GM21737 (cell line): ENCODE data around the gene VAV2.
"Not testable (repeated sequence)": the region's sequence is repeated elsewhere in the genome, so short reads cannot be mapped to it uniquely, and the experiment has no call there.

Experiments
- ATAC-seq: cut with Tn5 transposase; IDR thresholded peaks from one replicate; pipeline ENCODE4 v1.9.1; 2021; ENCODE audit warnings: mild to moderate bottlenecking, moderate library complexity; ENCODE audit not compliant: unreplicated experiment

Gene VAV2

DNA sequence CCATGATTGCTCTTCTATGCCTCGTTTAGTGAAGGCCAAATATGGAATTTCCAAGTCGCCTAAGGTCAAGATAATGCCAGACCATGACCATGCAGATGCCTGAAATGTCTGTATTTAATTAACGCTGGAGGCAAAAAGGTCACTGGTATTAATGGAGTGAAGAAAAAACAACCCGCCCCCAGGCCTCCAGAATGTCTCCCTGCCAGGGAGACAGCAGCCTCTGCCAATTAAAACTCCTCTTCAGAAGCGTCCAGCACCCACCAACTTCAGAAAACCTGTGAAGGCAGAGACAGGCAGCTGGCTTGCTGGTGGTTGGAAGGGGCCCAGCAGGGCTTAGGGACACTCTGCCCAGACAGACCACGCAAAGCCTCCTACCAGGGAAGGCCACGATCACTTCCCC is 94.4 kb downstream of the VAV2 start:
- ATAC-seq, result no peak

DNA sequence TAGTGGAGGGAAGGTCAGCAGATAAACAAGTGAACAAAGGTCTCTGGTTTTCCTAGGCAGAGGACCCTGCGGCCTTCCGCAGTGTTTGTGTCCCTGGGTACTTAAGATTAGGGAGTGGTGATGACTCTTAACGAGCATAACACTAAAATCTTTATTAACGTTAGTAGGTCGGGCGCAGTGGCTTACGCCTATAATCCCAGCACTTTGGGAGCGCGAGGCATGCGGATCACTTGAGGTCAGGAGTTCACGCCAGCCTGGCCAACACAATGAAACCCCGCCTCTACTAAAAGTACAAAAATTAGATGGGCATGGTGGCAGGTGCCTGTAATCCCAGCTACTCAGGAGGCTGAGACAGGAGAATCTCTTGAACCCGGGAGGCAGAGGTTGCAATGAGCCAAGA is 96.1 kb downstream of the VAV2 start:
- not testable (repeated sequence) for ATAC-seq

DNA sequence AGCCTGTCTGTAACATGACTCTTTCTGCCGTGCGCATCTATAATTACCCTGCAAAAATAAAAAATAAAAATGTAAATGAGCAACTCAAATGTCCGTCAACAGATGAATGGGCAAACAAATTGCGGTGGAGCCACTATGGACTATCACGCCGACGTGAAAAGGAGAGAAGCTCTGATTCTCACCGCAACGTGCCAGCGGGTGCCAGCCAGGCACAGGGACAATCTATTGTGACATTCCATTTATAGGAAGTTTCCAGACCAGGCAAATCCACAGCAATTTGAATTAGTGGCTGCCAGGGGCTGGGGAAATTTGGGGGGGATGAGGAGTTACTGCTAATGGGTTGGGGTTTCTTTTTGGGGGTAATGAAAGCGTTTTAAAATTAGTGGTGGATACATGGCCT is 96.8 kb downstream of the VAV2 start:
- no peak for ATAC-seq

DNA sequence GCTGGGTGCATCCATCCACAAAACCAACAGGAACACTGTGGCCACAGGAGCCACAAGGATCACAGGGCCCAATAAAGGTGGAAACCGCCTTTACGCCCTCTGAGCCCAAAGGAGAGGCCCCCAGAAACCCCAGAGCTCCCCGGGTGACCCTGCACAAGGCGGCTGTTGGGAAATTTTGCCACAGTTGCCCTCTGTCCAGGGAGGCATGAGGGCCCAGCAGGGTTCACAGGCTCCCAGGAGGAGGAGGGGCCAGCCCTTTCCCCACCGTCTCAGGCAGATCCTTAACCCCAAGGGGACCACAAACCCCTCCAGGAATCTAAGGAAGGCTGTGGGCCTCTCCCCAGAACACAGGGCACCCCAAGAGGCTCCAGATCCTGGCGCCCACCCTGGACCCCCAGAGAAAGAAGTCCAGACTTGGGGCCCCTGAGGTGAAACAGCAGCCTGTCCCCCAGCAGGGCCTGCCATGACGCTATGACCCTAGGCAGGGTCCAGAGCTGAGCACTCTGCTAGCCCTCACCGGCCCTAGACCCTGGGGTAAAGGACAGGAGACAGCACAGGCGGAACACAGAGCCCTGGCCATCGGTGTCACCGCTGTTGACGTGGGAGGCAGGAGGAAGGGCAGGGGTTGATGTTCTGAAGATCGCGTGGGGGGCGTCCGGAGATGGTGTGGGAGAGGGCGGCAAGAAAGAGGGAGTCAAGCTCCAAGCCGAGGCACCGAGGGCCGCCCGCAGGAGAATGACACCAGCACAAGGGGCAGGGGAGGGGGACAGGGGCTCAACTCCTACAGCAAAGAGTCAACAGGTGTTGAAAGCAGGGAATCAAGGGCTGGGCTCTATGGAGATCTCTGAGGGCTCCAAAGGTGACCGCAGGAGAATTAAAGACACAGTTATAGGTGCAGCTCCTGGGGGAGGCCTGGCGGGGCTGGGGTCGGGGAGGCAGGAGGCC is 97.5 kb downstream of the VAV2 start:
- no peak for ATAC-seq

DNA sequence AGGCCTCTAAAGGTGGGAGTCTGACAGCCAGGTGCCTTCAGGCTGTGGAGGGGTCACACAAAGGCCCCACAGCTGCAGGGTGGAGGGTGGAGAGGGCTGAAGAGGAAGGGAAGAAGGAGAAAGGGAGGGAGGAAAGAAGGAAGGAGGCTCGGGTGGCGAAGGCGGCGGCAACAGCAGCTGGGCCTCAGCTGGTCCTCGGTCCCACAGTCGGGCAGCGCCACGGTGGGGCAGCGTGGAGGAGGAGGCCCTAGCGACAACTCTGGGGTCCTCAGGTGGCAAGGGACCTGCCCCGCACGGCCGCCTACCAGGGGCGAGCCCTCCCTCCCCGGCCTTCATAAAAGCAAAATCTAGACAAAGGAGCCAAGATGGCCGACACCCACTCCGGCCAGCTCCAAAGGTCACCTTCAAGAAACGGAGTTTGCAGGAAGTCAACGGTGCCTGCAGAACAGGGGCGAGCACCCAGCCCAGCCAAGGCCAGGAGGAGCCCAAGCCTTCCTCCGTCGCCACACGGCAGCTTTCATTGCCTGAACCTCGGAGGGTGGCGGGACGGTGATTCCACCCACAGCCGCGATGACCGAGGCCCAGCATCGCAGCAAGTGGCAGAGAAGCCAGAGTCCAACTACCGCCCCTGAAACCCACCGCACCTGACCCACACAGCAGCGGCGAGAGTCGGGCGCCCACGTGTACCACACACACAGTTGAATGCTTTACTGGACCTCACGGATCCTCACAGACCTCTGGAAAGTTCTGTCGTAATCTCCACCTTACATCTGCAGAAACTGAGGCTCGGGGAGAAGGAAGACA is 98.7 kb downstream of the VAV2 start:
- ATAC-seq, result no peak

DNA sequence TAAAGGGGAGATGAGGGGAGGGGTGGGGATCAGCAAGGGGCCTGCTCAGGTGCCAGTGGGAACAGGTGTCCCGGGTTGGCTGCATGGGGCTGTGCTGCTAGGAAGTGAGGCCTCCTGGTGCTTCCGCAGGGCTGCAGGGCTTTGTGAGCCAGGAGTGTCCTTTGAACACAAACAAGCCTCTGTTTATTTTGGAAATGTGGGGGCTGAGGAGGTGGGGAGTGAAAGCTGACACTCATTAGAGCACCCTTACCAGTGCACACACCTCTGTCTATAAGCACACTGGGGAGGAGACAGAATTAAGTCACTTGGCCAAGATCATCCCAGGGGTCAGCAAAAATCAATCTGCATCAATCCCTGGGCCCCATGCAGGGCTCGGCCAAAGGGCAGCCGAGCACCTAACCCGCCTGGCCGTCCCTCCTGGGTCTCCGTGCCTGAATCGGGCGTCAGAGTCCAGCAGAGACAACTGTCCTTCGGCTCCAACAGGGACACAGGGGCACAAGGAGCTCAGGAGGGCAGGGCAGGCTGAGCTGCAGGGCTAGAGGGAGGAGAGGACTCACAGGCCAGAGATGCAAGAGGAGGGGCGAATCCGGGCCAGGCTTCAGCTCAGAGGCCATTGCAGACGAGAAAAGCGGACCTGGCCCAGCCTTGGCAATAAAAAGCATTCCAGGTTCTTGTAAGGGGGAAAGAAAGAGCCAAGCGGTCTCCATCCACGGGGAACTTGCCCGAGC is 99.8 kb downstream of the VAV2 start:
- no peak for ATAC-seq

DNA sequence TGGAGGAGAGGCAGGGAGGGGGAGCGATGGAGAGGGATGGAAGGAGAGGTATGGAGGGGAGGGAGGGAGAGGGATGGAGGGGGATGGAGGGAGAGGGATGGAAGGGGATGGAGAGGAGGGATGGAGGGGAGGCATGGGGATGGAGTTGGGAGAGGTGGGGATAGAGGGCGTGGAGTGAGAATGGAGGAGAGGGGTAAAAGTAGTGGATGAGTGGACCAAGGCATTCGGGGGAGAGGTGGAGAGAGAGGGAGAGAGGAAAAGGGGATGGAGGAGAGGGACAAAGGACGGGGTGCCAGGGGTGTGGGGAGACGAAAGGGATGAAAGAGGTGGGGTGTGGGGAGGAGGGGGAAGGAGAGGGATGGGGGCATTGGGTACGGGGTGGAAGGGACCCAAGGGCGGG is 100.4 kb downstream of the VAV2 start:
- ATAC-seq, result no peak

DNA sequence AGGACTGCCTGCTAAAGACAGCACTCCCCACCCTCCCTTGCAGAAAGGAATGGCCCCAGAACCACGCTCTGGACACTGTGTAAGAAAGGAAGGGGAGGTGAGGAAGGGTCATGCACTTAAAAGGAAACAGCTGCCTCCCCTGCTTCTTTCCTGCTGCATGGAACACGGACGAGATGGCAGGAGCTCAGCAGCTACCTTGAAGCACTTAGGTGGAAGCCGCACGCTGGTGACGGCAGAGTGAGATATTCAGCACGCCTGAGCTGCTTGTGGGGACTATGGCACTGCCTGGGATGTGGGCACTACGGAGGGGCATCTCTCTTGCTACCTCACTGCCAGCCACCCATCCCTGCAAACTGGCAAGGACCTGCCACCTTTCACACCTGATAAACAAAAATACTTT is 101.5 kb downstream of the VAV2 start:
- no peak for ATAC-seq

DNA sequence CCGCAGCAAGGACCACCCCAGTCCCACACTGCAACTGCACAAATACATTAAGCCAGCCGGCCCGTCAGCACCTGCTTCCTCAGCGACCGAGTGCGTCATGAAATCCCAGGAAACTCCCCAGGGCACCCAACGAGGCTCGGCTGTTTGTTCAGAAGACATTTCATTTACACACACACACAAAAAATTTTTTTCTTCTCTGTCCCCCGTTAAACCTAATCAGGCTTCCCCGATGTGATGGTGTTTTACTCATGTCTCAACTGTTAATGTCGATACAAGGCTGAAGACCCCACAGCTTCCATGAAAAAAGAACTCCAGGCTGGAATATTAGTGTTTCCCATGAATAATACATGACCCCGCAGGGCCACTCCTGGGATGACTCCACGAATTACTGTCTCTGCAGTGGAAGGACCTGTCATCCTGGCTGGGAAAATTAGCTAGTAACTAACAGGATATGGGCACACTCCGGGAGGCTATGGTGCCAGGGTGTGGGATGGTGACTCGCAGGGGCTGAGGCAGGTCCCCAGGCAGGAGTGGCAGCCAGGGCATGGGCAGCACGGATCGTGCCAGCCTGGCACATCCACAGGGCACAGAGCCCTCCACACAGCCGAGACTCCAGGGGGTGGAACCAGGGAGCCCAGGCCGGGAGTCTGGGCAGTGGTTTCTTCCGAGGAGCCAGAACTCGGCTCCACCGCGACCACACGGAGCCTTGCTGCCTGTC is 102.4 kb downstream of the VAV2 start:
- ATAC-seq, result no peak

DNA sequence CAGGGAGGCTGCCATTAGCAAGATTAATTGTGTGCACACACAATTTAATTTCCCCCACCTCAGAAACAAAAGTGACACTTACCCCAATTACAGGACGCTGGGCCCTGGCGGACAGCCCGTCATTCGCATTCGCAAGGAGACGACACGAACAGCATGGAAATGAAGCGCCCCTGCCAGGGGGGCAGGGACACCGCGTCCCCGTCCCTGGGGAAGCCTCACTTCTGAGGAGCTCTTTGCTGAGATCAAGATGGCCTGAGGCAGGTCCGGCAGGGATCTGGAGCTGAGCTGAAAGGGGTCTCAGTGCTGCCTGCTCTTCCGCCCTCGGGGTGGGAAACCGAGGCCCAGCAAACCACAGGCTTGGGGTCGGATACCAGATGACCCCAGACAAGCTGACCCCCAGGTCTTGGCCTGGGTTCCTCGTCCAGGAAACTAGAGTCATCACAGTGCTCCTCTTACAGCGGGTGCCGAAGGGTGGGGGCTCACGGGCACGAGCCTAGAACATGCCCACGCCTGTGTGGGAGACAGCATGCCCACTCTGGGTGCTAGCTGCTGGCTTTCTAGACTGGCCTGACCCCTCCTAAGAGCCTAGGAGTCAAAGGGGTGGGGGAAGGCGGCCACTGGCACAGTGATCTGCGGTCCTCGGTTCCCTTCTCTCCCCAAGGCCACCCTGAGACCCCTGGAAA is 103.2 kb downstream of the VAV2 start:
- ATAC-seq, result no peak

DNA sequence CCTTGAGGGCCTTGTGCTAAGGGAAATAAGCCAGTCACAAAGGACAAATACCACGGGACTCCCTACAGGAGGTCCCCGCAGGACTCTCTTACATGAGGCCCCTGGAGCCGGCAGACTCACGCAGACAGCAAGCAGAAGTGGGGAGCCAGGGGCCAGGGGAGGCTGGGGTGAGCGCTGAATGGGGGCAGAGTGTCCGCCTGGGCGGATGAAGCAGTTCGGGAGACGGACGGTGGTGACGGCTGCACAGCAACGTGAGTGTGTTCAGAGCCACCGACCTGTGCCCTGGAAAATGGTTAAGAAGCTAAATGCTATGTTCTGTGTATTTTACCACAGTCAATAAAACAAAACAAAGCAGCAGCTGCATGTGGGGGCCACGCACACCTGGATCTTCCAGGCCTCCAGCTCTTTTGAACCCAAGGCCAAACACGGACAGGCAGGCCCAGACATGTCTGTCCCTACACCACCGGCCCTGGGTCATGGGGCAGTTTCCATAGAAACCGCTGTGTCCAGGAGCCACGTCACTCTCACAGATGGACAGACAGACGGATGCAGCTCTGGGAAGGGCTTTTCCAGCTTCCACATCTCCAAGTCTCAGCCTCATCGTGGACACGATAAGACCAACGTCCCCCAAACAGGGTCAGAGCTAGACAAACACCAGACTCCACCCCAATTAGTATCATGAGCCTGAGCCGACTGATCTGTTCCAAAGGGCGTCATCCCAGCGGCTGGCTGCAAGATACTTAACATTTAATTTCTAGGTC is 103.9 kb downstream of the VAV2 start:
- no peak for ATAC-seq

DNA sequence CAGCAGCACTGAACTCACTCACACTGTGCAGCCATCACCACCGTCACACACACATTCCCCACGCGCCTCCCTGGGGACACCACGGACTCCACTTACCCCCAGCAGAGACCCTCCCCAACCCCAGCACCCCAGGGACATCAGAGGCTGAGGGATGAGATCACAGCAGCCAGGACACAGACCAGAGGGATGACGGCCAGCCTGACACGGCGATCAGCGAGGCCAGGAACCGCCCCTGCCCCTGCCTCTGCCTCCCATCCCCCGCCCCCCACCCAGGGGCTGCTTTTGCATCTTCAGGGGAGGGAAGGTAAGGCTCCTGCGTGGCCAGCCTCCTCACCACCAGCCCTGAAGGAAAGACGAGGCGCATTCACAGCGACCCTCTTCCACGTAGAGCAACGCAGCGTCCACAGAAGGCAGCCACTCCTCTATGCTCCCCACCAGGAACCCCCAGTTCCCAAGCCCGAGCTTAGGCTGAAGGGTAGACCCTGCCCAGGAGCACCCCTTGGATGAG is 104.5 kb downstream of the VAV2 start:
- ATAC-seq, result no peak

DNA sequence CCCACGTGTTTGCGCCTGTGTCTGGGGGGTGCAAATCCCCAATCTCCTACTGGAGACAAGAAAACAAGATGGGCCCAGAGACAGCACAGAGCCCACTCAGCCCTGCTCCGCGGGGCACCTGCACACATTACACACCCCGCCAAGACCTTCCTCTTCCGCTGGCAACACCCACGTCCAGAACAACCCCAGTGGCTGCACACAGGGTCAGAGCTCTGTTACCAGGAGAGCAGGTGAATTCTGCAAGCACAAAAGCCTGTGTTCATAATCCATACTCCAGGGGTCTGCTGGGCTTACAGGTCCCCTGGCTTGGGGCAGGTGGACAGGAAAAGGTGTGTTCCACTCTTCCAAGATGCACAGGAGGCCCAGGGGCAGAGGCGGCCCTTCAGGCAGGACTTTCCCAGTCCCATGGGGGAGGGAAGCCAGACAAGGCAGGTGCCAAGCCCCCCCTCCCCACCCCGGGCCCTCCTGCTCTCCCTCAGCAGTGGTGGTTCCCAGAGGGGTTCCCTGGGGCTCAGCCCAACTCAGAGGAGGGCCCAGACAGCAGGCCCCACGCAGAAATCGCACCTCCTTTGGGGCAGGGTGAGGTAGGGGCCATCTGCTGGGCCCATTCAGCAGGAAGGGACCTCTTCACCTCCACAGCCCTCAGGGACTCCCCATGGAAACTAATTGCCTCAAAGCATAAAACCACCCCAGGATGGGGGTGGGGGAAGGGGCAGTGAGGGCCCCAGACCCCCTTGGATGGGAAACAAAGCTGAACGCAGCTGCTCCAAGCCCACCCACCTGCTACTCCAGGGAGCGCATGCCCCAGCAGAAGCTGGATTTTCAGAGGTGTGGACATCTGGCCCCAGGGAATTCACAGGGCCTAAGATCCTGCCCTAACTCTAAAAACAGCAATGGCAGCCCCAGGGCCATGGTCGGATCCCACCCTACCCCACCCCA is 105.3 kb downstream of the VAV2 start:
- ATAC-seq, result no peak

DNA sequence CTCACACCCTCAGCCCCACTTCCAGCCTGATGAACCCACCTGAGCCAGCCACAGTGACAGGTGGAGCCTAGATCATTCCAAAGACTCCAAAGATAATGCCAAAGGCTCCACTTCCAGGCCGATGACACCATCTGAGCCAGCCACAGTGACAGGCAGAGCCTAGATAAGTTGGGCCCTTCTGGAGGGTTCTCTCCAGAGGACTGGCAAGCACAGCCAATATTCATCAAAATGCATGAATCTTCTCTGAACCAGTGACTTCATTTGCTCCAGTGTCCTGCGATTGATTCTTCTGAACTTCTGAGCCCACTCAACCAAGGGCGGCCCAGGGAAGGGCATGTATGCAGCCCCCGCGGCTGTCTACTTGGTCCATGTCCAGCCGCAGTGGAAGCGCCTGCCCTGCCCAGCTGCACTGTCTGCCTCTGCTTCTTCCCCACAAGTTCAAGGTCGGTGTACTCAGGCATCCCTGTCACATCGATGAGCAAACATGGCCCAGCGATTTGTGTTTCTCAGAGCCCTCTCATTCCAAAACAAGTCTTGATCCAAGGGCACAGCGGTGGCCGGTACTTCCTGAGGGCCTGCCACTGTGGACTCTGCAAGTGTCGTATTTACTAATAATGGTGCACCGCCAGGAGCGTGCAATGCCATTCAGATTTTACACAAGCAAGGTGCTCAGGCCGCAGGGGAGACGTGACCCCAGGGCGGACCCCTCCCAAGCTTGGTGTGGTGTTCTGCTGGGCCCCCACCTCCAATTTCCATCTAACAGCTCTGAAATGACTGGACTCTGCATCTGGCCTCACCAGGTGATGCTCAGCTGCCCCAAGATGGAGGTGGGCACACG is 107.0 kb downstream of the VAV2 start:
- no peak for ATAC-seq

DNA sequence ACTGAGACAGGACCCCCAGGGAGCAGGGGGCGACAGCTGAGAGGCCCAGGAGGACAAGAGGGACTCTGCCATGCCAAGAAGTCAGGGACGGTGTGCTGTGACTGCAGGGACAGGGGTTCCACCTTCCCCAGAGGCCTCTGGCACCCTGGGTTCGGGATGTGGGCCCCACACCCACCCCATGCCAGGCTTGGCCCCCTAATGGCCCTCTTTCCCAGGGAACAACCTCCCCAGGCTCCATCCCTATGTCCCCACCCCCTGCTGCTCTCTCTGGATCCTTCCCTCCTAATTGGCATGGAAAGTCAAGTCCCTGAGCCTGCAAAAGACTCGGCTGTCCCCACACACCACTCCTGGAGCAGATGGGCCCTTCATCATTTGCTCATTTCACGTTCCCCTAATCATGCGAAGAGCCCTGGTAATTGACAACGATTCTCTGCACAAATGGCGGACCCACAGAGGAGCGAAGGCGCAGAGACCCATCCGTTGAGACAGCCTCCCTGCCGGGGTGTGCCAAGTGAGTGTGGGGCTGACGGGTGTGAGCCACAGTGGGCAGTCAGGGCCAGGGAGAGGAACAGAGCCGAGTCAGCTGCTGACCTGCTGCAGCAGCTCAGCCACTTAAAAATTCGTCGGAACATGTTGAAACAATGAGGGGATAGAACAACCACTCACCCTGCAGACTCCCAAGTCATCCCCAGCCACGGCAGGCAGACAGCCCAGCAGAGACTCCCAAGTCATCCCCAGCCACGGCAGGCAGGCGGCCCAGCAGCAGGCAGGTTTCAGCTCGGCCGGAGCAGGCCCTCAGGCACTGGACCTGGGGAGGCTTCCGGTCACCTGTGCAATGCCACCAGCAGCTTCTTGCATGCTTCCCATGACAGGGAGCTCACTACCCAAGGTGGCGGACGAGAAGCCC is 109.0 kb downstream of the VAV2 start:
- no peak for ATAC-seq

DNA sequence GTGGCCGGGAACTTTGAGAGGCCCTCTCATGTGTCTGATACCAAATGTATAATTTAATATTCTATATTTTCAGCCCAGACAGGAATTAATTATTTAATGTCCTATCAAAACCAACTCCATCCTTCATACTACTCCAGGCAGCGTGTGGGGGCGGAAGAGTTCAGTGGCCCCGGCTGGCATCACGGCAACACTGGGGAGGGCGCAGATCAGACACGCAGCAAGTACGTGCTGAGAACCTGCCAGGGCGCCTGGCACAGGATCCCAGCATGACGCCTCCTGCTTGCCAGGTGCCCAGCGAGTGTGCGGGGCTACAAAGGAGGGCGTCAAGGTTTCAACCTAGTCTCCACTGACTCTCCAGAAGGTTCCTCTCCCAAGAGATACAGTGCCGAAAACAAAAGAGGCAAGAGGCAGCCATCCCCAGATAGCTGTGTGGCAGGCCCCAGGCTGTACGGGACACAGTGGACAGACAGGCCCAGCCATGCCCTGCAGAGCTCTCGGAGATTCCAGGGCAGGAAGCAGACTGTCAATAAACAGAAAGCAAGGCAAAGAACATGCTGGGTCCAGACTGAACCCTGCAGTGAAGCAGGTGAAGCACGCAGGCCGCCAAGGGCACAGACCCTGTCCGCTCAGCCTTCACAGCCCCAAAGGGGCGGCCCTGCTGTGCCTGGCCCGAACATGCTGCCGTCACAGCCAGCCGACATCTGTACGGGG is 110.3 kb downstream of the VAV2 start:
- no peak for ATAC-seq
